Body of pancreas (tissue), 4 donors: ENCODE measurements around the gene MAPK7.

Experiments
- POLR2A ChIP-seq, 3 donors: fragments of 450-650 bp; IDR thresholded peaks; one replicate each; pipeline ENCODE4 v1.6.1; 2016; ENCODE audit warnings: antibody characterized with exemption in 3 of 3, mild to moderate bottlenecking in 2 of 3
- TF ChIP-seq, protein P1 (sequence below), 7 experiments: fragments of 450-650 bp in 4 of 7; fragments of 200-600 bp in 3 of 7; sonication (generic) in 3 of 7; IDR thresholded peaks; one replicate each; pipeline ENCODE4 v1.5.1; 2016 to 2019; ENCODE audit warnings: antibody characterized with exemption in 7 of 7

DNA sequence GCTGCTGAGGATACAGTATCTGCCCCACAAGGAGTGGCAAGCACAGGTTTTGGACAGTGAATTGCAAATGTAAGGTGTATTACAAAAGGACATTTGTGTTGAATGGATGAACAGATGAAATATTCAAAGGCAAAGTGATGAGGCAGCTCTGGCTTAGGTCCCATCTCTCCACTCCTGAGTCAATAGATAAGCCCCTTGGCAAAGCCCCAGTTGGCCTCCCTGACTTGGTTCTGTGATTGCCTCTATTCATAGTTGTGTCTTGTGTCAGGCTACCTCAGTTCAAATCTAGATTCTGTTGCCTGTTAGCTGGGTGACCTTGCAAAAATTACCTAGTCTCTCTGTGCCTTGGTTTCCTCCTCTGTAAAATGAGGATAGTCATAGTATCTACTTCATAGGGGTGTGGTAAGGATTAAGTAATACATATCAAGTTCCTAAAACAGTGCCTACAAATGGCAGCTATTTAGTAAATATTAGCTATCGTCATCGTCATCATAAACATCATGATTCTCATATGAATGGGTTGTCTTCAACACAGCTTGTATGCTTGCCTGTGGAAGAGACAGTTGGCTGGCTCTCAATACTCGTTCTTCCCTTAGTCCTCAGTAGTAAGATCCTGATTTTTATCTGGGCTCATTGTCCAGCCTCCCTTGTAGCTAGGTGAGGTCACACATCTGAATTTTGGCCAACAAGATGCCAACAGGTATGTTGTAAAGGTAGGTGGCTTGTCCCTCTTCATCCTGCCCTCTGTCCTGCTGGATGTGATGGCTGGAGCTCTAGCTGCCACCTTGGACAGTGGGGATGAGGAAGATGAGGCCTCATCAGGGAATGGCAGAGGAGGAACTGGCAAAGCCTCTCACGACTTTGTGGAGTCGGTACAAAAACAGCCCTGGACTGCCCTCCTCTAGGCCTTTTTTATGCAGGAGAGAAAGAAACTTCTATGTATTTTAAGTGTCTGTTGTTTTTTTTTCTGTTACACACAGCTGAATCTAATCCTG lies 10.8 kb downstream of the MAPK7 start:
- TF ChIP-seq, protein P1, sequence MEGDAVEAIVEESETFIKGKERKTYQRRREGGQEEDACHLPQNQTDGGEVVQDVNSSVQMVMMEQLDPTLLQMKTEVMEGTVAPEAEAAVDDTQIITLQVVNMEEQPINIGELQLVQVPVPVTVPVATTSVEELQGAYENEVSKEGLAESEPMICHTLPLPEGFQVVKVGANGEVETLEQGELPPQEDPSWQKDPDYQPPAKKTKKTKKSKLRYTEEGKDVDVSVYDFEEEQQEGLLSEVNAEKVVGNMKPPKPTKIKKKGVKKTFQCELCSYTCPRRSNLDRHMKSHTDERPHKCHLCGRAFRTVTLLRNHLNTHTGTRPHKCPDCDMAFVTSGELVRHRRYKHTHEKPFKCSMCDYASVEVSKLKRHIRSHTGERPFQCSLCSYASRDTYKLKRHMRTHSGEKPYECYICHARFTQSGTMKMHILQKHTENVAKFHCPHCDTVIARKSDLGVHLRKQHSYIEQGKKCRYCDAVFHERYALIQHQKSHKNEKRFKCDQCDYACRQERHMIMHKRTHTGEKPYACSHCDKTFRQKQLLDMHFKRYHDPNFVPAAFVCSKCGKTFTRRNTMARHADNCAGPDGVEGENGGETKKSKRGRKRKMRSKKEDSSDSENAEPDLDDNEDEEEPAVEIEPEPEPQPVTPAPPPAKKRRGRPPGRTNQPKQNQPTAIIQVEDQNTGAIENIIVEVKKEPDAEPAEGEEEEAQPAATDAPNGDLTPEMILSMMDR (IDR thresholded peaks at IDR 0.05) = no peak
- no peak for TF ChIP-seq POLR2A (IDR thresholded peaks at IDR 0.05)
